LNCaP clone FGC (cell line): ENCODE results near the gene PACSIN2.

ENCODE experiments used
- DNase-seq: peaks from one replicate; pipeline ENCODE4 v3.0.0-alpha.2; 2011; ENCODE audit warnings: low read depth
- H3K4me3 ChIP-seq: 2 replicates; pipeline ENCODE4 v1.5.1; 2011; ENCODE audit warnings: mild to moderate bottlenecking, low read depth, low read length, control low read depth
- CTCF ChIP-seq: IDR thresholded peaks from 2 replicates; pipeline ENCODE4 v1.5.1; 2012; ENCODE audit warnings: mild to moderate bottlenecking; ENCODE audit not compliant: control insufficient read depth, insufficient read depth; ENCODE audit errors: extremely low read depth

The PACSIN2 gene

GRCh38 chr22:42990131-42990838, 24.7 kb downstream of the PACSIN2 start:
- no peak for DNase-seq
- H3K4me3 ChIP-seq, result no peak overlapping the region

DNA sequence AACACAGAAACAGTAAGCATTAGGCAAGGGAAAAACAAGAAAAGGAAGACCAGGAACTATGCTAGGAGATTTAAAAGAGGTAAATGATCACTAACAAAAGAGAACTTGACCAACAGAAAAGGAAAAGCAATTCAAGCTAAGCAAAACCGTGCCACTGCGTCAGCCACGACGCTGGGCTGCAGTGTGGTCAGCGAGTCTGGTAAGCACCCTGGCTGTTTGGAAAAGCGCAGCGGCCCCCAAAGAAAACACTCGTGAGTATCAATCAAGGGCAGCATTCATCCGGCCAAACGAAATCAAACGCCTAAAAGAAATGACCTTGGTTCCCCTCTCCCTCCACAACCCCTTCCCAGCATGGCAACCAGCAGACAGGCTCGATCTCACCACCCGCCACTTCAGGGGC, 28.8 kb downstream of the PACSIN2 start:
- DNase-seq, result no peak
- no peak for TF ChIP-seq CTCF
- no peak overlapping the region for H3K4me3 ChIP-seq

More at GRCh38 chr22:42990131-42990838, 24.7 kb downstream of the PACSIN2 start:
- TF ChIP-seq CTCF, result peak; percentile 26; the same call in 1 of the 2 replicates

DNA sequence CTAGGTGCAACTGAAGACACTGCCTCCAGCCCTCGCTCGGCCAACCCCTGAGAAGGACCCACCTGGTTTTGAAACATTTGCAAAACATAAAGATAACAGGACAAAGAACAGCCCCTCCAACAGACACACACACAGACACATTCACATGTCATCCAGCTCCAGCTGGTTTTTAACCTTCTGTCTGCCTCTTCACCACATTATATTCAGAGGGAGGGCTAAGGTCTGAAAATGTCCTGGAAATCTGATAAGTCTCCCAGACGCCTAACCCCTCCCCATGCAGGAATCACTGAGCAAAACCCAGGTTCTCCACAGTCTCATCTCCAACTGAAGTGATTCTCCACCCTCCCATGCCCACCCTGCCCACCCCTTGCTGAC, 29.4 kb downstream of the PACSIN2 start:
- TF ChIP-seq CTCF, result no peak
- no peak for DNase-seq
- H3K4me3 ChIP-seq, result no peak overlapping the region

- no peak overlapping the region for H3K4me3 ChIP-seq
- no peak for TF ChIP-seq CTCF
- no peak for DNase-seq
Measured at GRCh38 chr22:42984814-42985530, 30.0 kb downstream of the PACSIN2 start.

GRCh38 chr22:42984397-42984796, 30.6 kb downstream of the PACSIN2 start:
- no peak overlapping the region for H3K4me3 ChIP-seq
- TF ChIP-seq CTCF, result no peak
- DNase-seq, result no peak

GRCh38 chr22:42983470-42983869, 31.5 kb downstream of the PACSIN2 start:
- H3K4me3 ChIP-seq, result no peak overlapping the region
- TF ChIP-seq CTCF, result no peak
- DNase-seq, result no peak

DNA sequence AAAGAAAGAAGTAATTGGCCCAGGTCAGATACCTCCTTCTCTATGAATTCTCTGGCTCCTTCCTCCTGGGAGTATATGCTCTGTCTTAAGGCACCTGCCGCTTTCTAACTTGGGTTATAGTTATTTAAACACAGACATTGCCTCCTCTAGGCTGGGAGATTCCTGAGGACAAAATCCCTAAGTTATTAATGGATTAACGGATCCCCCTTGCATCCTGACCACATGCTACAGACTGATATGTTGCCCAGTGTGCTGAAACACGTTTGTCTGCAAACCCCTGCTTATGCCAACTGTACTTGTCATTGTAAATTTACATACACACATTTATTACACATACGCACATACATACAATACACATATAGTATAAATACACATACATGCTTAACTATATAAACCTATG, 35.3 kb downstream of the PACSIN2 start:
- DNase-seq, result no peak
- TF ChIP-seq CTCF, result no peak
- H3K4me3 ChIP-seq, result no peak overlapping the region
